Lower leg skin (tissue), 3 donors: ENCODE measurements around the gene RIMS4.

Source experiments
- POLR2A ChIP-seq, 2 donors: fragments of 450-650 bp; IDR thresholded peaks; one replicate each; pipeline ENCODE4 v1.6.1; 2016 to 2017; ENCODE audit warnings: antibody characterized with exemption in 2 of 2, mild to moderate bottlenecking in 1 of 2, moderate library complexity in 1 of 2
- TF ChIP-seq, protein P1 (sequence below), 3 donors: fragments of 450-650 bp; IDR thresholded peaks; one replicate each; pipeline ENCODE4 v1.5.1; 2016; ENCODE audit warnings: antibody characterized with exemption in 3 of 3, mild to moderate bottlenecking in 3 of 3, moderate library complexity in 2 of 3

DNA sequence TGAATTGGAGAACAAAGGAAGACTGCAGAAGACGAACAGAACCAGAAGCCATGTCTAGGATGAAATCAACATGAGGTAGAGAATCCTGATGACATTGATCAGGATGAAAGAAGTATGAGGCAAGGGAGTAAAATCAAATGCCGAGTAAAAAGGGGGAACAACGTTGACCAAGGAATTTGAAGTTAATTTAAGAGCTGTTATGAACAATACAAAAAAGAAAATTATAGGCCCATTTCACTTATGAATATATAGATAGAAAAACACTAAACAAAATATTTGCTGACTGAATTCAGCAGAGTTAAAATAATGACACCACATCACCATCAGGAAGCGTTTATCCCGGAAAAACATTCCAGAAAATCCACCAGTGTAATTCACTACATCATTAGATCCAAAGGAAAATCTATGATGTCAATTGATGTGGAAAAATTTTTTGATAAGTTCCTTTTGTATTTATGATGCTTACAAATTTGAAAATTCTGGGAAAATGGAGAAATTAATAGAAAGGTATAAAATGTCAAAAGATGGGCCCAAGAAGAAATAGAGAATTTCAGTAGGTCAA lies 103.2 kb downstream of the RIMS4 start:
- TF ChIP-seq, protein P1, sequence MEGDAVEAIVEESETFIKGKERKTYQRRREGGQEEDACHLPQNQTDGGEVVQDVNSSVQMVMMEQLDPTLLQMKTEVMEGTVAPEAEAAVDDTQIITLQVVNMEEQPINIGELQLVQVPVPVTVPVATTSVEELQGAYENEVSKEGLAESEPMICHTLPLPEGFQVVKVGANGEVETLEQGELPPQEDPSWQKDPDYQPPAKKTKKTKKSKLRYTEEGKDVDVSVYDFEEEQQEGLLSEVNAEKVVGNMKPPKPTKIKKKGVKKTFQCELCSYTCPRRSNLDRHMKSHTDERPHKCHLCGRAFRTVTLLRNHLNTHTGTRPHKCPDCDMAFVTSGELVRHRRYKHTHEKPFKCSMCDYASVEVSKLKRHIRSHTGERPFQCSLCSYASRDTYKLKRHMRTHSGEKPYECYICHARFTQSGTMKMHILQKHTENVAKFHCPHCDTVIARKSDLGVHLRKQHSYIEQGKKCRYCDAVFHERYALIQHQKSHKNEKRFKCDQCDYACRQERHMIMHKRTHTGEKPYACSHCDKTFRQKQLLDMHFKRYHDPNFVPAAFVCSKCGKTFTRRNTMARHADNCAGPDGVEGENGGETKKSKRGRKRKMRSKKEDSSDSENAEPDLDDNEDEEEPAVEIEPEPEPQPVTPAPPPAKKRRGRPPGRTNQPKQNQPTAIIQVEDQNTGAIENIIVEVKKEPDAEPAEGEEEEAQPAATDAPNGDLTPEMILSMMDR (IDR thresholded peaks at IDR 0.05): no peak
- TF ChIP-seq POLR2A (IDR thresholded peaks at IDR 0.05): no peak
